Stimulated activated CD8-positive, alpha-beta memory T cell treated with anti-CD3 and anti-CD28 coated beads, Interleukin-7, amount 100 ng/mL, for 4 hours (primary cell): ENCODE results near the gene UNC80.
"Not testable (repeated sequence)": the region's sequence is repeated elsewhere in the genome, so short reads cannot be mapped to it uniquely, and the experiment has no call there.

Experiments used
- DNase-seq, 2 donors: peaks; one replicate each; pipeline ENCODE4 v3.0.0-alpha.2; 2020; ENCODE audit warnings: low read depth in 2 of 2

UNC80 gene

GRCh38 chr2:209771474-209772289 lies at the start of gene UNC80:
UNC80 (plus strand) TSS chr2:209771832; CDS start chr2:209772073, 241 bp downstream.
- no peak for DNase-seq

GRCh38 chr2:209726311-209726710 lies 45.3 kb upstream of the UNC80 start:
- DNase-seq, result no peak

GRCh38 chr2:209727077-209727476 lies 44.6 kb upstream of the UNC80 start:
- DNase-seq, result no peak

- no peak for DNase-seq
Measured at GRCh38 chr2:209734805-209735204, 36.8 kb upstream of the UNC80 start.

- DNase-seq, result no peak
Measured at GRCh38 chr2:209741953-209742352, 29.7 kb upstream of the UNC80 start.

- DNase-seq, result no peak
Measured at GRCh38 chr2:209753020-209753419, 18.6 kb upstream of the UNC80 start.

GRCh38 chr2:209757163-209757562 lies 14.5 kb upstream of the UNC80 start:
- DNase-seq, result no peak

- no peak for DNase-seq
Measured at GRCh38 chr2:209761566-209761965, 10.1 kb upstream of the UNC80 start.

GRCh38 chr2:209762563-209762962 lies 9.1 kb upstream of the UNC80 start:
- DNase-seq, result no peak

- DNase-seq, result no peak
Measured at GRCh38 chr2:209763106-209763505, 8.5 kb upstream of the UNC80 start.

GRCh38 chr2:209766613-209767012 lies 5.0 kb upstream of the UNC80 start:
- no peak for DNase-seq

GRCh38 chr2:209767316-209767715 lies 4.3 kb upstream of the UNC80 start:
- DNase-seq, result no peak

- DNase-seq, result no peak
Measured at GRCh38 chr2:209768557-209768956, 3.1 kb upstream of the UNC80 start.

GRCh38 chr2:209772290-209772685 lies 656 bp downstream of the UNC80 start:
- DNase-seq, result no peak

GRCh38 chr2:209773377-209773776 lies 1.7 kb downstream of the UNC80 start:
- no peak for DNase-seq

- DNase-seq, result no peak
Measured at GRCh38 chr2:209787416-209787815, 15.8 kb downstream of the UNC80 start.

- DNase-seq, result no peak
Measured at GRCh38 chr2:209788925-209789324, 17.3 kb downstream of the UNC80 start.

- no peak for DNase-seq
Measured at GRCh38 chr2:209790066-209790728, 18.6 kb downstream of the UNC80 start.

GRCh38 chr2:209791151-209791550 lies 19.5 kb downstream of the UNC80 start:
- DNase-seq, result no peak

- DNase-seq, result not testable (repeated sequence)
Measured at GRCh38 chr2:209795425-209795824, 23.8 kb downstream of the UNC80 start.

- no peak for DNase-seq
Measured at GRCh38 chr2:209805351-209805750, 33.7 kb downstream of the UNC80 start.

GRCh38 chr2:209806318-209806717 lies 34.7 kb downstream of the UNC80 start:
- DNase-seq, result no peak

GRCh38 chr2:209808521-209808920 lies 36.9 kb downstream of the UNC80 start:
- no peak for DNase-seq
